HepG2 (cell line): Measurements from ENCODE around the gene LMX1B. TPM values are rescaled to one million over a fixed set of nuclear protein-coding genes. Genes with fewer than 3 reads are reported as not detected.

Experiments used
- ATAC-seq: fragments of 200-7000 bp; cut with Tn5 transposase; 3 replicates; pipeline ENCODE4 v1.9.1; 2020; ENCODE audit warnings: mild to moderate bottlenecking, moderate library complexity
- BruUV-seq: library from RNA; stranded (reverse); fragments of 400-500 nt; replicated peaks from 2 replicates; lab custom pipeline; 2021; lab: Mats Ljungman, UMichigan
- CTCF ChIA-PET: fragments of 300-600 bp; formaldehyde crosslinking; extraction: SDS; loops from one replicate; lab custom pipeline; 2021; ENCODE audit warnings: low total read pairs, inconsistent platforms, low intra/inter-chr PET ratio; lab: Yijun Ruan, JAX
- POLR2A ChIA-PET: fragments of 350-600 bp; sonication (Branson Sonifier 250); formaldehyde crosslinking; loops from one replicate; lab custom pipeline; 2020; ENCODE audit warnings: antibody characterized with exemption, inconsistent platforms; lab: Yijun Ruan, JAX
- DNase-seq: peaks from one replicate; pipeline ENCODE4 v3.0.0-alpha.2; 2015; ENCODE audit warnings: low spot score
- FAIRE-seq: peaks from 3 replicates; lab custom pipeline; 2011; peaks lifted over from hg19 to GRCh38; lab: Jason Lieb, UNC
- H2AFZ ChIP-seq: one replicate; pipeline ENCODE4 v1.6.1; 2011; ENCODE audit warnings: low read length, inconsistent platforms
- H3K27ac ChIP-seq: fragments of 300-600 bp; 3 replicates; pipeline ENCODE4 v1.8.0; 2011; ENCODE audit warnings: mixed run types, mild to moderate bottlenecking, mixed read lengths, low read length, inconsistent platforms; ENCODE audit not compliant: insufficient read depth; ENCODE audit errors: extremely low read length
- H3K27me3 ChIP-seq, 2 experiments: fragments of 200-600 bp in 1 of 2; 2 replicates in 1 of 2; 3 replicates in 1 of 2; pipeline versions ENCODE4 v1.6.0 to v1.8.0; 2011; ENCODE audit warnings: low read length in 2 of 2, mild to moderate bottlenecking in 2 of 2, moderate library complexity in 2 of 2, inconsistent platforms in 1 of 2; ENCODE audit not compliant: insufficient read depth in 2 of 2, control insufficient read depth in 1 of 2
- H3K36me3 ChIP-seq, 2 experiments: fragments of 200-600 bp in 1 of 2; replicated peaks in 1 of 2; 2 replicates in 1 of 2; 3 replicates in 1 of 2; pipeline versions ENCODE4 v1.5.1 to v1.8.0; 2011; ENCODE audit warnings: low read length in 2 of 2, inconsistent platforms in 1 of 2; ENCODE audit not compliant: insufficient read depth in 2 of 2, control insufficient read depth in 1 of 2
- H3K4me1 ChIP-seq: 2 replicates; pipeline ENCODE4 v1.5.1; 2012; ENCODE audit warnings: low read length, inconsistent platforms; ENCODE audit not compliant: insufficient read depth
- H3K4me2 ChIP-seq: 2 replicates; pipeline ENCODE4 v1.6.0; 2011; ENCODE audit warnings: low read depth, low read length, inconsistent platforms
- H3K4me3 ChIP-seq, 3 experiments: fragments of 200-600 bp in 1 of 3; sonication (generic), shearing (Covaris generic) in 1 of 3; replicated peaks in 1 of 3; 2 replicates each; pipeline ENCODE4 v1.5.1; 2011 to 2016; ENCODE audit warnings: low read length in 3 of 3, inconsistent platforms in 2 of 3, low read depth in 2 of 3, mild to moderate bottlenecking in 2 of 3, control low read depth in 1 of 3, mixed read lengths in 1 of 3; ENCODE audit not compliant: insufficient read depth in 1 of 3
- H3K79me2 ChIP-seq: one replicate; pipeline ENCODE4 v1.6.1; 2011; ENCODE audit warnings: low read length, inconsistent platforms; ENCODE audit not compliant: insufficient read depth
- H3K9ac ChIP-seq: 2 replicates; pipeline ENCODE4 v1.6.0; 2011; ENCODE audit warnings: mild to moderate bottlenecking, low read depth, low read length, inconsistent platforms; ENCODE audit not compliant: insufficient read depth
- H3K9me3 ChIP-seq: 2 replicates; pipeline ENCODE4 v1.5.1; 2012; ENCODE audit warnings: mild to moderate bottlenecking, low read length
- H4K20me1 ChIP-seq: 2 replicates; pipeline ENCODE4 v1.6.0; 2011; ENCODE audit warnings: inconsistent platforms, mild to moderate bottlenecking, low read length, moderate library complexity; ENCODE audit not compliant: insufficient read depth
- AHR ChIP-seq: IDR thresholded peaks from 2 replicates; pipeline ENCODE4 v1.6.1; 2018; ENCODE audit warnings: missing genetic modification reagents, missing compliant biosample characterization
- ATF1 ChIP-seq: IDR thresholded peaks from 2 replicates; pipeline ENCODE4 v1.6.1; 2016; ENCODE audit warnings: mild to moderate bottlenecking, control low read depth
- ATF7-NPFF ChIP-seq: sonication (generic); formaldehyde crosslinking; IDR thresholded peaks from 2 replicates; pipeline ENCODE4 v1.8.1; 2023; ENCODE audit warnings: mild to moderate bottlenecking, low read depth, missing genetic modification reagents, moderate library complexity
- MED1 ChIP-seq: sonication (generic); formaldehyde crosslinking; IDR thresholded peaks from 2 replicates; pipeline ENCODE4 v1.4.0; 2020; ENCODE audit warnings: missing genetic modification reagents
- MIXL1 ChIP-seq: IDR thresholded peaks from 2 replicates; pipeline ENCODE4 v1.6.1; 2016
- NR2C2 ChIP-seq: sonication (generic); formaldehyde crosslinking; IDR thresholded peaks from 2 replicates; pipeline ENCODE4 v1.4.0; 2020; ENCODE audit warnings: missing genetic modification reagents, mild to moderate bottlenecking, moderate library complexity, borderline replicate concordance
- PHF5A ChIP-seq: IDR thresholded peaks from one replicate; pipeline ENCODE4 v1.6.1; 2018; ENCODE audit warnings: low read depth, missing genetic modification reagents; ENCODE audit not compliant: unreplicated experiment
- PRPF4 ChIP-seq: fragments of 200-400 bp; formaldehyde crosslinking; IDR thresholded peaks from 2 replicates; pipeline ENCODE4 v1.6.1; 2016; ENCODE audit warnings: low read length, low read depth; ENCODE audit not compliant: poor library complexity, severe bottlenecking
- RAD21 ChIP-seq: fragments of 450-650 bp; formaldehyde crosslinking; IDR thresholded peaks from 2 replicates; pipeline ENCODE4 v1.5.0; 2020; ENCODE audit warnings: mild to moderate bottlenecking
- REXO4 ChIP-seq: sonication (generic); formaldehyde crosslinking; IDR thresholded peaks from 2 replicates; pipeline ENCODE4 v1.8.0; 2022; ENCODE audit warnings: missing genetic modification reagents, mild to moderate bottlenecking, borderline replicate concordance
- SMARCC2 ChIP-seq: fragments of 450-650 bp; IDR thresholded peaks from 2 replicates; pipeline ENCODE4 v1.6.1; 2017; ENCODE audit warnings: antibody characterized with exemption, mild to moderate bottlenecking
- TP53 ChIP-seq: sonication (generic); formaldehyde crosslinking; conservative IDR thresholded peaks from 2 replicates; pipeline ENCODE4 v1.4.0; 2020; ENCODE audit warnings: missing genetic modification reagents
- YY1 ChIP-seq: IDR thresholded peaks from 2 replicates; pipeline ENCODE4 v1.6.1; 2011; ENCODE audit warnings: low read length, low read depth, moderate library complexity, mild to moderate bottlenecking; ENCODE audit not compliant: insufficient read depth, insufficient replicate concordance
- ZFP36L2 ChIP-seq: sonication (generic); formaldehyde crosslinking; IDR thresholded peaks from 2 replicates; pipeline ENCODE4 v1.4.0; 2020; ENCODE audit warnings: missing genetic modification reagents
- ZGPAT ChIP-seq: IDR thresholded peaks from 2 replicates; pipeline ENCODE4 v1.6.1; 2016; ENCODE audit warnings: mild to moderate bottlenecking
- ZNF160 ChIP-seq: sonication (generic); formaldehyde crosslinking; IDR thresholded peaks from 2 replicates; pipeline ENCODE4 v1.8.0; 2022; ENCODE audit warnings: mild to moderate bottlenecking, inconsistent platforms, missing genetic modification reagents
- ZNF543 ChIP-seq: sonication (generic); formaldehyde crosslinking; IDR thresholded peaks from 2 replicates; pipeline ENCODE4 v1.4.0; 2020; ENCODE audit warnings: mild to moderate bottlenecking, missing genetic modification reagents
- ZNF577 ChIP-seq: sonication (generic); formaldehyde crosslinking; IDR thresholded peaks from 2 replicates; pipeline ENCODE4 v1.4.0; 2020; ENCODE audit warnings: mild to moderate bottlenecking, low read depth, missing genetic modification reagents, borderline replicate concordance
- ZNF660 ChIP-seq: sonication (generic); formaldehyde crosslinking; IDR thresholded peaks from 2 replicates; pipeline ENCODE4 v1.5.1; 2020; ENCODE audit warnings: mild to moderate bottlenecking, low read depth, missing genetic modification reagents, borderline replicate concordance
- ZSCAN20 ChIP-seq: sonication (generic); formaldehyde crosslinking; IDR thresholded peaks from 2 replicates; pipeline ENCODE4 v1.4.0; 2020; ENCODE audit warnings: missing genetic modification reagents, mild to moderate bottlenecking, borderline replicate concordance
- ZSCAN30 ChIP-seq: sonication (generic); formaldehyde crosslinking; IDR thresholded peaks from 2 replicates; pipeline ENCODE4 v1.5.0; 2020; ENCODE audit warnings: mild to moderate bottlenecking, missing genetic modification reagents
- WGBS: methylation state at CpG from one replicate; pipeline ENCODE4 v1.1.6; 2017; ENCODE audit warnings: low lambda C conversion rate; 5-methylcytosine and 5-hydroxymethylcytosine counted together
- in situ Hi-C: cut with HindIII; loops from 2 replicates; pipeline ENCODE4 v1.10.0; 2017; ENCODE audit warnings: low pct_unique_long_range_greater_than_20kb; ENCODE audit not compliant: extremely low pct_ligation_motif_present
- intact Hi-C: fragments of 100-400 bp; cut with micrococcal nuclease; formaldehyde crosslinking; loops from one replicate; pipeline ENCODE4 v1.10.0; 2022; ENCODE audit not compliant: unreplicated experiment
- polyA plus RNA-seq, 8 experiments: library from polyadenylated mRNA; depleted of rRNA in 3 of 8; stranded (reverse) in 7 of 8; unstranded in 1 of 8; fragments of >200 nt; fragmentation: Illumina TruSeq in 4 of 8; extraction: Trizol in 4 of 8; gene quantifications; 2 replicates each; pipeline versions ENCODE4 v1.2.1 to v1.2.3, GENCODE V29; 2011 to 2016; ENCODE audit warnings: low read depth in 4 of 8, missing spikeins in 1 of 8, mixed read lengths in 1 of 8; ENCODE audit not compliant: insufficient read depth in 1 of 8
- total RNA-seq, 5 experiments: library from RNA; depleted of rRNA; stranded (reverse); fragments of >200 nt; fragmentation: Illumina TruSeq; extraction: Trizol; gene quantifications; 2 replicates each; pipeline ENCODE4 v1.2.3, GENCODE V29; 2016; ENCODE audit warnings: low read depth in 1 of 5

Gene LMX1B
- total and polyA plus RNA-seq, 2 of the 13 experiments (the other 11 are each of a cell fraction or from before 2014, with no cell fraction given) = not detected

GRCh38 chr9:126617003-126617822, 3.5 kb downstream of the LMX1B start (continued):
- TF ChIP-seq ZGPAT (no peak), ATF1 (CRISPR knock-in tag) (no peak)
- TF ChIP-seq, all 625 proteins: peak for 0

GRCh38 chr9:126617823-126618165, 4.1 kb downstream of the LMX1B start:
- Histone ChIP-seq H3K27me3 (peaks cover 26 to 91% of the 10 kb centered on the region in 2 experiments), H3K79me2 (no peaks in the 10 kb centered on the region), H3K9me3 (no peaks in the 10 kb centered on the region), H3K9ac (no peak overlapping the region), H3K27ac (no peak overlapping the region), H3K4me1 (peaks cover 18% of the 10 kb centered on the region), H4K20me1 (no peaks in the 10 kb centered on the region), H3K4me2 (no peak overlapping the region), H2AFZ (no peak overlapping the region), H3K36me3 (no peaks in the 10 kb centered on the region), H3K4me3 (no peak overlapping the region)
- TF ChIP-seq SMARCC2 = no peak
- TF ChIP-seq ZNF660 (CRISPR knock-in tag) = no peak
- no peak for TF ChIP-seq ZNF543 (CRISPR knock-in tag)
- TF ChIP-seq TP53 (CRISPR knock-in tag) = no peak
- TF ChIP-seq ZNF577 (CRISPR knock-in tag) = no peak
- TF ChIP-seq PHF5A (CRISPR knock-in tag) = no peak
- no peak for TF ChIP-seq ZNF160
- no peak for TF ChIP-seq ZSCAN20 (CRISPR knock-in tag)
- TF ChIP-seq ATF7-NPFF (CRISPR knock-in tag) = no peak
- TF ChIP-seq RAD21 (CRISPR knock-in tag) = no peak
- TF ChIP-seq PRPF4 = no peak
- no peak for TF ChIP-seq REXO4 (CRISPR knock-in tag)
- TF ChIP-seq YY1 = no peak
- TF ChIP-seq NR2C2 (CRISPR knock-in tag) = no peak
- TF ChIP-seq MIXL1 (CRISPR knock-in tag) = no peak
- TF ChIP-seq ZSCAN30 (CRISPR knock-in tag) = no peak
- TF ChIP-seq ZFP36L2 (CRISPR knock-in tag) = no peak
- no peak for TF ChIP-seq AHR (CRISPR knock-in tag)
- TF ChIP-seq MED1 (CRISPR knock-in tag) = no peak
- ChIA-PET CTCF (no interaction called here), POLR2A (no interaction called here)
- in situ Hi-C loops = no loop called here
- WGBS = 29% methylated on average over 12 of the region's 12 CpGs
- FAIRE-seq = no peak
- no peak for ATAC-seq
- intact Hi-C loops = no loop called here
- DNase-seq = no peak
- BruUV-seq = no TSS peak
